ENCODE results near the gene KRTAP16-1.

GRCh38 chr17:41333098-41333497, 24.0 kb upstream of the KRTAP16-1 start:
- TF ChIP-seq CTCF (IDR thresholded peaks at IDR 0.05), result no peak
- no peak for TF ChIP-seq POLR2A (IDR thresholded peaks at IDR 0.05)

All from uterus (tissue), 2 donors.